Aorta (tissue), 5 donors: ENCODE data around the gene HHIP. TPM values are rescaled to one million over a fixed set of nuclear protein-coding genes. Genes with fewer than 3 reads are reported as not detected.

ENCODE experiments used
- ATAC-seq: fragments of 200-7000 bp; cut with Tn5 transposase; one replicate; pipeline ENCODE4 v1.9.1; 2022; ENCODE audit warnings: moderate library complexity; ENCODE audit not compliant: low FRiP score
- DNase-seq, 2 donors: peaks; one replicate each; pipeline ENCODE4 v3.0.0-alpha.2; 2020
- H3K27ac ChIP-seq, 2 donors: one replicate each; pipeline ENCODE4 v1.5.1; 2013; ENCODE audit warnings: low read length in 2 of 2, mild to moderate bottlenecking in 2 of 2, moderate library complexity in 2 of 2, control low read depth in 1 of 2, inconsistent platforms in 1 of 2, low read depth in 1 of 2
- H3K27me3 ChIP-seq, 2 donors: one replicate each; pipeline ENCODE4 v1.6.1; 2013; ENCODE audit warnings: control low read depth in 1 of 2, low read length in 1 of 2, mild to moderate bottlenecking in 1 of 2, moderate library complexity in 1 of 2; ENCODE audit not compliant: insufficient read depth in 2 of 2, control insufficient read depth in 1 of 2
- H3K36me3 ChIP-seq, 2 donors: one replicate each; pipeline ENCODE4 v1.6.1; 2013; ENCODE audit warnings: control low read depth in 1 of 2, low read length in 1 of 2, mild to moderate bottlenecking in 1 of 2; ENCODE audit not compliant: insufficient read depth in 2 of 2, control insufficient read depth in 1 of 2
- H3K4me1 ChIP-seq, 2 donors: one replicate each; pipeline ENCODE4 v1.6.1; 2013; ENCODE audit warnings: low read length in 2 of 2, control low read depth in 1 of 2, mild to moderate bottlenecking in 1 of 2, moderate library complexity in 1 of 2; ENCODE audit not compliant: insufficient read depth in 2 of 2, control insufficient read depth in 1 of 2
- H3K4me3 ChIP-seq, 2 donors: one replicate each; pipeline ENCODE4 v1.5.1; 2013; ENCODE audit warnings: low read length in 2 of 2, control low read depth in 1 of 2, mild to moderate bottlenecking in 1 of 2
- H3K9me3 ChIP-seq: one replicate; pipeline ENCODE4 v1.6.1; 2013; ENCODE audit warnings: mild to moderate bottlenecking, low read length; ENCODE audit not compliant: control insufficient read depth
- WGBS, 2 donors: extraction: QIAGEN DNeasy Blood & Tissue Kit; methylation state at CpG; one replicate each; pipeline ENCODE4 v1.1.7; 2013; 5-methylcytosine and 5-hydroxymethylcytosine counted together
- intact Hi-C, 2 donors: fragments of 100-400 bp; cut with DNase I; formaldehyde crosslinking; loops; one replicate each; pipeline versions ENCODE4 v1.14.2 to v1.15.0; 2022
- polyA plus RNA-seq, 2 donors: library from polyadenylated mRNA; stranded (reverse); fragments of 200-250 nt; gene quantifications; one replicate each; pipeline ENCODE4 v1.2.3, GENCODE V29; 2013
- total RNA-seq, 2 donors: library from RNA; stranded (reverse); fragmentation: NEBNext Ultra II Directional; extraction: Animal tissue kit (Norgen Biotek cat#: 25700); gene quantifications; one replicate each; pipeline ENCODE4 v1.2.1, GENCODE V29; 2021
- donor health status: healthy with polysubstance abuse.
- donor health status: Bipolar disorder and iron deficiency.
- donor health status: DM: no; HTN: no; CAD: no.
- donor health status: DM: no; HTN: no; CAD: no.
- donor health status: DM: yes; HTN: yes; CAD: no.

HHIP gene
- total and polyA plus RNA-seq, 4 donors, result 0.03 to 1.6 (median 0.03) TPM; not detected in 1

GRCh38 chr4:144688035-144688569 is 42.1 kb downstream of the HHIP start:
- Histone ChIP-seq H3K36me3 (no peaks in the 10 kb centered on the region), H3K27me3 (no peaks in the 10 kb centered on the region), H3K4me1 (no peaks in the 10 kb centered on the region), H3K27ac (no peak overlapping the region), H3K4me3 (no peak overlapping the region), H3K9me3 (no peaks in the 10 kb centered on the region)
- intact Hi-C loops, result no loop called here
- 47 to 52% methylated on average over 3 of the region's 3 CpGs for WGBS, 2 donors
- ATAC-seq, result no peak
- DNase-seq, result no peak

- H3K27ac ChIP-seq, result no peak overlapping the region
- intact Hi-C loops, result no loop called here
- ATAC-seq, result no peak
These were observed 43.2 kb downstream of the HHIP start for GRCh38 chr4:144689125-144689524.

GRCh38 chr4:144695721-144696120 is 49.8 kb downstream of the HHIP start:
- 36 to 54% methylated on average over 3 of the region's 3 CpGs for WGBS, 2 donors
- ATAC-seq, result no peak
- Histone ChIP-seq H3K36me3 (no peaks in the 10 kb centered on the region), H3K27me3 (no peaks in the 10 kb centered on the region), H3K4me3 (no peak overlapping the region), H3K4me1 (no peaks in the 10 kb centered on the region), H3K9me3 (no peaks in the 10 kb centered on the region), H3K27ac (no peak overlapping the region)
- DNase-seq, result no peak
- intact Hi-C loops, result no loop called here

More at GRCh38 chr4:144689125-144689524, 43.2 kb downstream of the HHIP start:
- Histone ChIP-seq H3K4me1 (no peaks in the 10 kb centered on the region), H3K27me3 (no peaks in the 10 kb centered on the region), H3K9me3 (no peaks in the 10 kb centered on the region), H3K36me3 (no peaks in the 10 kb centered on the region), H3K4me3 (no peak overlapping the region)
- DNase-seq, result no peak
- WGBS, 2 donors, result 58 to 64% methylated on average over 2 of the region's 2 CpGs

GRCh38 chr4:144696376-144696775 is 50.4 kb downstream of the HHIP start:
- H3K27me3 ChIP-seq, result no peaks in the 10 kb centered on the region
- intact Hi-C loops, result no loop called here
- no peaks in the 10 kb centered on the region for H3K4me1 ChIP-seq
- DNase-seq, result no peak
- H3K9me3 ChIP-seq, result no peaks in the 10 kb centered on the region
- no peaks in the 10 kb centered on the region for H3K36me3 ChIP-seq
- ATAC-seq, result no peak
- no peak overlapping the region for H3K27ac ChIP-seq
- H3K4me3 ChIP-seq, result no peak overlapping the region

- no peaks in the 10 kb centered on the region for H3K4me1 ChIP-seq
- H3K9me3 ChIP-seq, result no peaks in the 10 kb centered on the region
- DNase-seq (no peak), ATAC-seq (no peak)
- intact Hi-C loops, result no loop called here
- H3K27ac ChIP-seq, result no peak overlapping the region
- no peak overlapping the region for H3K4me3 ChIP-seq
- H3K36me3 ChIP-seq, result no peaks in the 10 kb centered on the region
- no peaks in the 10 kb centered on the region for H3K27me3 ChIP-seq
- 37 to 38% methylated on average over 2 of the region's 2 CpGs for WGBS, 2 donors
These were observed 53.6 kb downstream of the HHIP start for GRCh38 chr4:144699565-144699964.

- ATAC-seq (no peak), DNase-seq (no peak)
- H3K9me3 ChIP-seq, result no peaks in the 10 kb centered on the region
- H3K36me3 ChIP-seq, result no peaks in the 10 kb centered on the region
- no peak overlapping the region for H3K4me3 ChIP-seq
- no peaks in the 10 kb centered on the region for H3K27me3 ChIP-seq
- no peaks in the 10 kb centered on the region for H3K4me1 ChIP-seq
- H3K27ac ChIP-seq, result no peak overlapping the region
- intact Hi-C loops, result no loop called here
These were observed 55.8 kb downstream of the HHIP start for GRCh38 chr4:144701683-144702233.

GRCh38 chr4:144703494-144703893 is 57.5 kb downstream of the HHIP start:
- no peak overlapping the region for H3K4me3 ChIP-seq
- H3K36me3 ChIP-seq, result no peaks in the 10 kb centered on the region
- no peaks in the 10 kb centered on the region for H3K4me1 ChIP-seq
- DNase-seq (no peak), ATAC-seq (no peak)
- H3K27ac ChIP-seq, result no peak overlapping the region
- intact Hi-C loops, result no loop called here
- WGBS, 2 donors, result 71 to 73% methylated on average over 5 of the region's 5 CpGs
- H3K27me3 ChIP-seq, result no peaks in the 10 kb centered on the region
- no peaks in the 10 kb centered on the region for H3K9me3 ChIP-seq

- WGBS, 2 donors, result 38 to 51% methylated on average over 6 of the region's 6 CpGs
- intact Hi-C loops, result no loop called here
- ATAC-seq, result no peak
- Histone ChIP-seq H3K36me3 (no peaks in the 10 kb centered on the region), H3K27me3 (no peaks in the 10 kb centered on the region), H3K9me3 (no peaks in the 10 kb centered on the region), H3K4me1 (no peaks in the 10 kb centered on the region), H3K27ac (no peak overlapping the region), H3K4me3 (no peak overlapping the region)
- no peak for DNase-seq
These were observed 59.9 kb downstream of the HHIP start for GRCh38 chr4:144705601-144706590.

- no peak overlapping the region for H3K4me3 ChIP-seq
- intact Hi-C loops, result no loop called here
- H3K4me1 ChIP-seq, result no peaks in the 10 kb centered on the region
- ATAC-seq (no peak), DNase-seq (no peak)
- H3K27ac ChIP-seq, result no peak overlapping the region
- 62 to 71% methylated on average over 2 of the region's 2 CpGs for WGBS, 2 donors
- H3K27me3 ChIP-seq, result no peaks in the 10 kb centered on the region
- no peaks in the 10 kb centered on the region for H3K36me3 ChIP-seq
- no peaks in the 10 kb centered on the region for H3K9me3 ChIP-seq
These were observed 63.2 kb downstream of the HHIP start for GRCh38 chr4:144709159-144709558.
